Kidney (tissue), 11 donors: ENCODE results near the gene PROP1. TPM values are rescaled to one million over a fixed set of nuclear protein-coding genes. Genes with fewer than 3 reads are reported as not detected.
"Not testable (repeated sequence)": the region's sequence is repeated elsewhere in the genome, so short reads cannot be mapped to it uniquely, and the experiment has no call there.

Experiments
- DNase-seq, 5 donors: peaks; one replicate each; pipeline ENCODE4 v3.0.0-alpha.2; 2013 to 2020
- FAIRE-seq: peaks from 2 replicates; lab custom pipeline; 2012; peaks lifted over from hg19 to GRCh38; lab: Jason Lieb, UNC
- H3K27ac ChIP-seq, 2 donors: one replicate each; pipeline ENCODE4 v1.7.0; 2013; ENCODE audit warnings: low read depth in 2 of 2, low read length in 2 of 2, inconsistent platforms in 1 of 2
- H3K27me3 ChIP-seq: one replicate; pipeline ENCODE4 v1.7.1; 2013; ENCODE audit warnings: low read length, inconsistent platforms; ENCODE audit not compliant: control insufficient read depth, insufficient read depth
- H3K36me3 ChIP-seq, 3 donors: one replicate each; pipeline versions ENCODE4 v1.7.0 to v1.7.1; 2013; ENCODE audit warnings: low read length in 3 of 3, control low read depth in 1 of 3, inconsistent platforms in 1 of 3; ENCODE audit not compliant: insufficient read depth in 3 of 3, control insufficient read depth in 2 of 3
- H3K4me1 ChIP-seq, 3 donors: one replicate each; pipeline versions ENCODE4 v1.7.0 to v1.7.1; 2013; ENCODE audit warnings: low read length in 3 of 3, inconsistent platforms in 1 of 3, low read depth in 1 of 3; ENCODE audit not compliant: control insufficient read depth in 2 of 3, insufficient read depth in 2 of 3
- H3K4me3 ChIP-seq, 3 donors: one replicate each; pipeline versions ENCODE4 v1.7.0 to v1.8.1; 2013; ENCODE audit warnings: low read length in 3 of 3, control low read depth in 1 of 3, inconsistent platforms in 1 of 3
- H3K9ac ChIP-seq, 3 donors: one replicate each; pipeline versions ENCODE4 v1.7.0 to v1.7.1; 2013; ENCODE audit warnings: low read length in 3 of 3, control low read depth in 1 of 3, inconsistent platforms in 1 of 3
- H3K9me3 ChIP-seq, 3 donors: one replicate each; pipeline versions ENCODE4 v1.7.0 to v1.7.1; 2013; ENCODE audit warnings: low read length in 3 of 3, control low read depth in 1 of 3, inconsistent platforms in 1 of 3; ENCODE audit not compliant: control insufficient read depth in 2 of 3, insufficient read depth in 1 of 3
- intact Hi-C: fragments of 100-400 bp; cut with DNase I; formaldehyde crosslinking; loops from one replicate; pipeline ENCODE4 v1.11.1; 2022
- polyA plus RNA-seq: library from polyadenylated mRNA; stranded (reverse); fragments of 350-450 nt; fragmentation: Illumina TruSeq; extraction: RNeasy Lipid Tissue Mini Kit (QIAGEN cat#74804); gene quantifications from one replicate; pipeline ENCODE4 v1.2.3, GENCODE V29; 2014; ENCODE audit warnings: low read depth, low replicate concordance; ENCODE audit not compliant: insufficient read depth
- total RNA-seq: library from RNA; stranded (reverse); fragmentation: NEBNext Ultra II Directional; extraction: Animal tissue kit (Norgen Biotek cat#: 25700); gene quantifications from one replicate; pipeline ENCODE4 v1.2.1, GENCODE V29; 2021
- donor health status: control.
- donor health status: control.
- donor health status: DM: yes; HTN: yes; CAD: no.
- donor health status: Normal renal cell carcinoma (clear cell type).

PROP1 gene
- total and polyA plus RNA-seq, 2 donors from 2014 or later, result not detected

DNA sequence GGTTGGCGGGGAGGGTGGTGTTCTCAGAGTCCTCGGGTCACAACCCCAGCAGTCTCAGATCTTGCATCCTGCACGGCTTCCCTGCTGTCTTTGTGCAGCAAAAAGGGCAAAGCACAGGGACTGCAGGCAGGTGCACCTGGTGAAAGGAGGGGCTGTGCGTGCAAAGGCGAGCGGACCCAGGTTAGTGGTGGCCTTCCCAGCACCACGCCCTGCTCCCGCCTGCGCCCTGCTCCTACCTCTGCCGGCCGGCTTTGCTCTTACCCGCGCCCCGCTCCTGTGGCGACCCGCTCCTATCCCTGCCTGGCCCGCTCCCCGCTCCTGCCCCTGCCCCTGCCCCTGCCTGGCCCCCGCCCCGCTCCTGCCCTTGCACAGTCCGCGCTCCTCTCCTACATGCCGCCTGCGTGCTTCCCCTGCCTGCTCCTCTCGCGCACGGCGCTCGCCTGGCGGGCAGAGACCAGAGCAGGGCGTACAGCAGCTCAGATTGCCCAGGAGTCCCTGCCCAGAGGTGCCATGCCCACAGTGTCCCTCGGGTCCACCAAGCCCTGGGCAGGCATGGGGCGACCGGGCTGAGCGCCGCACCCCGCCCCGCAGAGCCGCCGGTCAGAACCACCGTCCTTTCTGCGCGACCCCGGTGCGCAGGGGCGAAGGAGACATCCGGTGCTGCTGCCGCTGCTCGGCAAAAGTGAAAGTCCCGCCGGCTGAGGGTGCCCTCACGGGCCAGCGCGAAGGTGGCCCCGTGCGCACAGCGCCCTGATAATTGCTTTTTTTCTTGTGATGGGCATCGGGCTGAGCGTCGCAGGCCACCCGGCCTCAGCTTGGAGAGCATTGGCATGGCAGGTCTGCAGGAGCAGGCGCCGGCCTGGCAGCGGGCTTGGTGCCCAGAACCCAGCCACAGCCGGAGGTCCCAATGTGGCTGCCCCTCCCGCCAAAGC is 52.0 kb downstream of the PROP1 start:
- FAIRE-seq, H3K9me3 ChIP-seq, H3K9ac ChIP-seq, intact Hi-C loops, H3K4me3 ChIP-seq, H3K36me3 ChIP-seq, H3K27ac ChIP-seq, H3K27me3 ChIP-seq, H3K4me1 ChIP-seq, DNase-seq: not testable (repeated sequence)

DNA sequence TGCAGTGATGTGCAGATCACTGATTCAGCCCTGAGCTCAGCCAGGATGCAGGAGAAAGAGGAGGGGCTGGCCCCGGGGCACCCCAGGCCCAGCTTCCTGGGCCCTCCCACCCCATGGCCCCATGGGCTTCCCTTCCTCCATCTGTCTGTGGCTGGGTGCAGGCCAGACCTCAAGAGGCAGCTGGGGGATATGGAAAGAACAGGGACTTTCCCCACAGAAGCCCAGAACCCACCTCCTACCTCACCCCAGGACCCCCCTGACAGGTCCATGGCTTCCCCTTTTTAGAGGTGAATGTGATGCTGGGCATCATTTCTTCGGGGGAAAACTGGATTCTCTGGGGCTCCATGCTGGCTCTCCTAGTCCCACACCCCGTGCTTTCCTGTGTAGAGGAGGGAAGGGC is 53.1 kb downstream of the PROP1 start:
- H3K4me3 ChIP-seq, H3K36me3 ChIP-seq, DNase-seq, H3K9me3 ChIP-seq, H3K27me3 ChIP-seq, FAIRE-seq, intact Hi-C loops, H3K27ac ChIP-seq, H3K4me1 ChIP-seq, H3K9ac ChIP-seq: not testable (repeated sequence)

Other genes starting within 250 kb of the PROP1 start
- 13.4 TPM for gene FAM153A, start 213.3 kb downstream of the PROP1 start, total RNA-seq
- gene FAM153A, start 213.3 kb downstream of the PROP1 start, polyA plus RNA-seq, result 1.6 TPM
- 5.6 TPM for gene N4BP3, start 117.3 kb upstream of the PROP1 start, total RNA-seq
- gene N4BP3, start 117.3 kb upstream of the PROP1 start, polyA plus RNA-seq, result 2.4 TPM
- gene RMND5B, start 134.8 kb upstream of the PROP1 start, total RNA-seq, result 45.3 TPM
- 36.6 TPM for gene RMND5B, start 134.8 kb upstream of the PROP1 start, polyA plus RNA-seq
- gene NHP2, start 157.6 kb upstream of the PROP1 start, total RNA-seq, result 98.6 TPM
- gene NHP2, start 157.6 kb upstream of the PROP1 start, polyA plus RNA-seq, result 129 TPM
- not detected for gene GMCL2, start 191.1 kb upstream of the PROP1 start, total RNA-seq
- not detected for gene GMCL2, start 191.1 kb upstream of the PROP1 start, polyA plus RNA-seq
- gene HNRNPAB, start 208.3 kb upstream of the PROP1 start, total RNA-seq, result 130 TPM
- 81.8 TPM for gene HNRNPAB, start 208.3 kb upstream of the PROP1 start, polyA plus RNA-seq
- 116 TPM for gene PHYKPL, start 236.6 kb upstream of the PROP1 start, total RNA-seq
- 35.3 TPM for gene PHYKPL, start 236.6 kb upstream of the PROP1 start, polyA plus RNA-seq